Activated T-cell treated with anti-CD3 and anti-CD28 coated beads, Interleukin-2, amount 50 U/mL, for 1 hour (primary cell): ENCODE measurements around the gene CYSTM1.
"Not testable (repeated sequence)": the region's sequence is repeated elsewhere in the genome, so short reads cannot be mapped to it uniquely, and the experiment has no call there.

Experiments
- DNase-seq: peaks from one replicate; pipeline ENCODE4 v3.0.0-alpha.2; 2020

CYSTM1 gene

GRCh38 chr5:140151144-140152021, 23.6 kb upstream of the CYSTM1 start:
- no peak for DNase-seq

GRCh38 chr5:140152022-140152999, 22.7 kb upstream of the CYSTM1 start:
- no peak for DNase-seq

- no peak for DNase-seq
Measured at GRCh38 chr5:140153255-140153654, 21.7 kb upstream of the CYSTM1 start.

GRCh38 chr5:140153905-140154304, 21.1 kb upstream of the CYSTM1 start:
- DNase-seq = no peak

GRCh38 chr5:140154710-140155381, 20.1 kb upstream of the CYSTM1 start:
- DNase-seq = not testable (repeated sequence)

GRCh38 chr5:140157032-140157781, 17.8 kb upstream of the CYSTM1 start:
- DNase-seq = peak; percentile 88

DNA sequence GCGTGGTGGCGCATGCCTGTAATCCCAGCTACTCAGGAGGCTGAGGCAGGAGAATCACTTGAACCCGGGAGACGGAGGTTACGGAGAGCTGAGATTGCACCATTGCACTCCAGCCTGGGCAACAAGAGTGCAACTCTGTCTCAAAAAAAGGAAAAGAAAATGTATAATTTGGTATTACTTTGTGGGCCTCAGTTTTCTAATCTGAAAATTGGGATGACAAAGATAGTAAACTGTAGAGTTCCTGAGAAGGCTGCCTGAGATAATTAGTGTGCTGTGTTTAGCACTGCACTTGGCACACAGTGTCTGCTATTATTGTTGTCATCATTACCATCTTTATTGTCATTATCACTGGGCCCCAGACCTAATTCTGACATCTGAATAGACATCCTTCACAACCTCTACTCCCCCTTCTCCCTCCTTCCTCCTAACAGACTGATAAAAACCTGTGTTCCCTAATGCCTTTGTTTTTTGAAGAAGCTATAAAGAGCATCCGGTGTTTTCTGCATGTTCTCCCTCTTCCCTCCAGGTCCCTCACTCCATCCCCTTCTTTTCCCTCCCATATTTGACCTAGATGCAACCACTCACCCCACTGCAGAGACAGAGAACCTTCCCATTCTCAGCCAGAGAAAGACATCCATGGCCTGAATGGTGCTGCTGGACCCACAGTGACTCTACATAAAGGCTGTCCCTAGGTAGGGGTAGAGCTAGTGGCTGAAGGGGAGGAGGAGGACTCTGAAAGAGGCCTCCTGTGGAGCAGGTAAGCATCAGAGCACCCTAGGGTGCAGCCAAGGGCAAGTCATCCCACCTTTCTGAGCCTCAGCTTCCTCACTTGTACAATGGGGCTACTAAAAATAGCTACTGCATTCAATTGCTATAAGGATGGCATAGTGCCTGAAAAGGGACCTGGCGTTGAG, 15.7 kb upstream of the CYSTM1 start:
- DNase-seq = no peak

GRCh38 chr5:140162275-140162674, 12.7 kb upstream of the CYSTM1 start:
- no peak for DNase-seq

DNA sequence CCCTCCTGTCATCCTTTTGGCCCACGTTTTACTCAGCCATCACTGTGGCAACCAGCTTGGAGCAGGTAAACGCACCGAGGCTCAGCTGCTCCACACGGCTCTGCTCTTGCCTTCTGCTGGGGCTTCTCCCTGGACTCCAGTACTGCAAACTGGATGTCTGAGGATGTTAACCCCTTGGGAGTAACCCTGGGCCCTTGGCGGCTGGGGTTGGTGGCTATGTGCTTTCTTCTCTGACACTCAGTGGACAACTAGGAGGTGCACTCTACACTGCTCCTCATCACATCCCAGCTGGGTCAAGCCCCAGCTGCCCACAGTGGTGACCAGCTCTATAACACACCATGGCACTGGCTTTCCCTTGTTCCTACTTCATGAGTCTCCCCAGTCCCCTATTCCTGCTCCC, 12.2 kb upstream of the CYSTM1 start:
- no peak for DNase-seq

DNA sequence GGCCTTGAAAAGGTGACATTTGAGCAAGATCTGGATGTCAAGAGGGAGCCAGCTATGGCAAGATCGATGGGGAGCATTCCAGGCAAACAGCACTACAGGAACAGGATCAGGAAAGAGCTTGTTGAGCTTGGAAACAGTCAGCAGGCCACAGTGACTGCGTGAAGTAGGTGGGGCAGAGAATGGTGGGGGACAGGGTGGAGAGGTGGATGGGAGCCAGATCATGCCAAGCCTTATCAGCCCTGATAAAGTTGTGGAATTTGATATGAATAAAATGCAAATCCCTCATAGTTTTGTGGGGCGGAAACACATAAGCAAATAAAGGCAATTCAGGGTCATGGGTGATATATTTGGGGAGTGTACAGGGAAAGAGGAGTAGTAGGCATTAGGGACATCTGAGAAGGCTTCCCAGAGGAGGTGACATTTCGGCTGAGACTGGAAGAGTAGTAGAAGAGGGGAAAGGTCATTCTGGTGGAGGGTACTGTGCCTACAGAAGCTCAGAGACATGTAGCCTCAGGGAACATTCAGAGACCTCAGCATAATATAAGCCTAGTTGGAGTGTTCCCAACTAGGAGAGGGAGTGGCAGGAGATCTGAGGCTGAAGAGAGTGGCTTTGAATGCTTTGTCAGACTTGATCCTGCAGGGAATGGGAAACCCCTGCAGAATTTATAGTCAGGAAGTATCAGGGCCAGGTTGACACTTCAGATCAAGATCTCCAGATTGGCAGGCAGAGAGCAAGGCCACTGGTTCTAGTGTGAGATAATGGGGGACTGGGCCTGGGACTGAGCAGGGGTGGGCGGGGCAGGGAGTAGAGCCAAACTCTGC, 9.7 kb upstream of the CYSTM1 start:
- DNase-seq = no peak

DNA sequence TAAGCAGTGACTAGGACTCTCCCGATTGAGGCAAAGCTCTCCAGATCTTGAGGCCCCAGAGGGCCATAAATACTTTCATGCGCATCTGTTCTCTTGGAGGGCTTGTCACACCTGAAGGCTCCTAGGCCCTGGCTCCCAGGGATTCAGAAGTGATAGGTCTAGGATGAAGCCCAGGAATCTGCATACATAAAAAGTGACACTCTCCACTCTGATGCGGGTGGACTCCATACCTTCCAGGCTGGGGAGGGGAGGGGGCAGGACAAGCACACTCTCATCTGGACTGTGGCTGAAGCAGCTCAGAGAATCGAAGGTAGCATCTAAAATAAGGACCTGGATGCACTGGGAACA, 9.1 kb upstream of the CYSTM1 start:
- DNase-seq = no peak

GRCh38 chr5:140166911-140167310, 8.1 kb upstream of the CYSTM1 start:
- no peak for DNase-seq

DNA sequence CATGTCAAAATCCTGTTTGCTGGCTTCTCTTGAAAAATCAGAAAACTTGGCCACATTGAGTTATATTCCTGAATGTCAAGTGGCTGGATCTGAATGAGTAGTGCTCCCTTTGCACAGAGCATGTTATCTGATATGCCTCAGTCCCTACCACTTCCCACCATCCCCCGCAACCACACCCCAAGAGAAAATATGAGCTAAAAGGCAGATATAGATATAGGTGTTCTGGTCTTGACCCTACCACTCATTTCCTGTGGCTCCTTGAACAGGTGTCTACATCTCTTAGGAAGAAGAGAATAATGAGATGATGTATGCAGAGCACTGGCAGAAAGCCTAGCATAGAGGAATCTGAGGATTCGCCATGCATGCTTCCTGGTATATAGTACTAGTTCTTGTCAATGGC, 6.6 kb upstream of the CYSTM1 start:
- DNase-seq = no peak

GRCh38 chr5:140169410-140169809, 5.6 kb upstream of the CYSTM1 start:
- DNase-seq = no peak

DNA sequence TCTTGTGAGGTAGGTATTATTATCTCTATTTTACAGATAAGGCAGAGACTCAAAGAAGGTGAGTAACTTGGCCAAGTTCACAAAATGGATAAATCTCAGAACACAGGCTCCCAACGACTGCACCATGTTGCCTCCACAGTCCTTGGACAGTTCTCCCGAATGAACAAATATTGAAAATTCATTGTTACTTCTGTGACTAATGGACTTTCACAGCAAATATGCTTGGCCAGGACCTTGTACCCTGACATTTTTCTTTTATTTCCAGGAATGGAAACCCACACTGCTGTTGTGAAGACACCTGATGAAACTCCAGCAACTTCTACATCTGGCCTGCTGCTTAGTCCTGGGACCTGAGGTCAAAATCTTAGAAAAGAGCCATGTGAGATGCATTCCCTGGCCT, 2.5 kb upstream of the CYSTM1 start:
- no peak for DNase-seq

DNA sequence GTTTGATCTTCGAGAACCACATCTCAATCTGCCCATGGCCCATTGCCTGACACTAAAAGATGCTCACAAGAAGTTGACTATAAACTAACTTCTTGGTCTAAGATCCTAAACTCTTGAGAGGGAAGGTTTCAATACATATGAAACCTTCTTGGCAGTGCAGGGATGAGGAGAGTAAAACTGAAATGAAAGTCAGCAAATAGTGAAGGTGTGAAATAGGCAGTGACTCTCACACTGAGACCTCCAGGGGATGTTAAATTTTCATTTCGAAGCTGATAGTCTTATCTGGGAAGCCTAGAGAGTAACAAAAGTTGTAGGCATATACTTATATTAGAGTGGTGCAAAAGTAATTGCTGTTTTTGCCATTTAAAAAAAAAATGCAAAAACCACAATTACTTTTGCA, 974 bp upstream of the CYSTM1 start:
- DNase-seq = no peak

DNA sequence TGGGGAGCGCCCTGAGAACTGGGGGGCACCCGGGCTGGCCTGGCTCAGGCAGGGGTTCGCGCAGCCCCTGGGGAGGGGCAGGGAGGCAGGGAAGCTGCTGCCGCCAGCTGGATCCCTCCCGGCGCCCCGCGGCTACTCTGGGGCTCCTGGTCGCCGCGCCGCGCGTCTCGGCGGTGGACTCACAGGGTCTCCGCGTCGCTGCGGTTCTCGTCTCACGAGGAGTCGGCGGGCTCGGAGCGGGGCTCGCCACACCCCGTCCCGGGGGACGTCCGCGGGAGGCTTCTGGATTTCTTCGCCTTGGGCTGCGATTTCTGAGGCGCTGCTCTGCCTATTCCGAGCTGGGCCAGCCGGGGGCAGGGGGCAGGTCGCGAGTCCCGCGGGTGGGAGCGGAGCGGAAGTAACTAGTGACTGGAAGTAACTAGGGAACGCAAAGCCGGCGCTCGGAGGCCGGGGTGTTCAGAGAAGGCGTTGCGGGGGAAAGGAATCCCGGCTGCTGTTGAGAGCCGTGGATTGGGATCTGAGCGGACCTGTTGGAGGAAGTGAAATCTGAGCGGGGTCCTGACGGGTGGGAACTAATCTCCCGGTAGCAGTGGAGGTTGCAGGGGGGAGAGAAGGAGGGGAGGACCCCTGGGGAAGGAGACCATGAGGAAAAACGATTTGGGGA, 511 bp downstream of the CYSTM1 start:
- peak; percentile 71 for DNase-seq

GRCh38 chr5:140176031-140176387, 1.0 kb downstream of the CYSTM1 start:
- DNase-seq = no peak

- DNase-seq = no peak
Measured at GRCh38 chr5:140178086-140178410, 3.1 kb downstream of the CYSTM1 start.

GRCh38 chr5:140178482-140179116, 3.6 kb downstream of the CYSTM1 start:
- DNase-seq = no peak
